ENCODE data around the gene RYR2.

Gene RYR2

DNA sequence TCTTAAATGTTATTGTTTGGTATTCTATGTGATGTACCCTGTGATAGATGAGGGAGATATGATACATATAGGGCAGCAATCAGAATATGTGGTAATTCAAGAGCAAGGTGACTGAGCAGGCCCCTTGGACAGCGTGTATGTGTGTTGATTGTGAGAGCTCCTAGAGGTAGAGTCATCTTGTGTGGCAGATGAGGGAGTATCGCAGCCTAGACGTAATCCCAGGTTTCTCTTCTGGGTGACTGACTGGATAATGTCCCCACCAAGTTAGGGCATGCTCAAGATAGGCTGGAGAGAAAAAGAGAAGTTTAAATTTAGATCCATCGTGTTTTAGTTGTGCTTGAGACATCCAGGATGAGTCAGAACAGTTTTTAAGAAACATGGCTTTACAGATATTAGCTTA lies 663.5 kb downstream of the RYR2 start:
- H3K4me3 ChIP-seq (replicated peaks; ENCODE audit: low read depth, low read length) = no peak overlapping the region
- TF ChIP-seq, protein P1, sequence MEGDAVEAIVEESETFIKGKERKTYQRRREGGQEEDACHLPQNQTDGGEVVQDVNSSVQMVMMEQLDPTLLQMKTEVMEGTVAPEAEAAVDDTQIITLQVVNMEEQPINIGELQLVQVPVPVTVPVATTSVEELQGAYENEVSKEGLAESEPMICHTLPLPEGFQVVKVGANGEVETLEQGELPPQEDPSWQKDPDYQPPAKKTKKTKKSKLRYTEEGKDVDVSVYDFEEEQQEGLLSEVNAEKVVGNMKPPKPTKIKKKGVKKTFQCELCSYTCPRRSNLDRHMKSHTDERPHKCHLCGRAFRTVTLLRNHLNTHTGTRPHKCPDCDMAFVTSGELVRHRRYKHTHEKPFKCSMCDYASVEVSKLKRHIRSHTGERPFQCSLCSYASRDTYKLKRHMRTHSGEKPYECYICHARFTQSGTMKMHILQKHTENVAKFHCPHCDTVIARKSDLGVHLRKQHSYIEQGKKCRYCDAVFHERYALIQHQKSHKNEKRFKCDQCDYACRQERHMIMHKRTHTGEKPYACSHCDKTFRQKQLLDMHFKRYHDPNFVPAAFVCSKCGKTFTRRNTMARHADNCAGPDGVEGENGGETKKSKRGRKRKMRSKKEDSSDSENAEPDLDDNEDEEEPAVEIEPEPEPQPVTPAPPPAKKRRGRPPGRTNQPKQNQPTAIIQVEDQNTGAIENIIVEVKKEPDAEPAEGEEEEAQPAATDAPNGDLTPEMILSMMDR (IDR thresholded peaks at IDR 0.05; ENCODE audit: low read length, missing control alignments) = no peak
- no peak for DNase-seq (ENCODE audit: low read depth)

DNA sequence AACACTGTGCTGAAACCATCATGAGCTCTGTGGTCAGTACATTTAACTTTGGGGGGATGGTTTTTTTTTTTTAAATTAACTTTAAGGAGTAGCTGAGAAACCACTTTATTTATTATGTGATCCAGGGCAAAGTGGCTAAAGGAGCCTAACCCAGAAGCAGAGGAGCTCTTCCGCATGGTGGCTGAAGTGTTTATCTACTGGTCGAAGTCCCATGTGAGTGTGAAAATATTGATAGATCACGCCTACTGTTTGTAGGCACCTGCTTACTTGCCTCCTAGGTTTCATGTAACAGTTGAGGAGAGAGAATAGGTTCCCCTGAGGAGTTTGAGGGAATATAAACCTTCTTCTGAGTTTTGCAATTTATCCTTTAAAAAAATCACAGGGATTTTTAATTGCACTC lies 667.4 kb downstream of the RYR2 start:
- no peak for DNase-seq (ENCODE audit: low read depth)
- TF ChIP-seq, protein P1 (IDR thresholded peaks at IDR 0.05; ENCODE audit: low read length, missing control alignments) = no peak
- H3K4me3 ChIP-seq (replicated peaks; ENCODE audit: low read depth, low read length) = no peak overlapping the region

DNA sequence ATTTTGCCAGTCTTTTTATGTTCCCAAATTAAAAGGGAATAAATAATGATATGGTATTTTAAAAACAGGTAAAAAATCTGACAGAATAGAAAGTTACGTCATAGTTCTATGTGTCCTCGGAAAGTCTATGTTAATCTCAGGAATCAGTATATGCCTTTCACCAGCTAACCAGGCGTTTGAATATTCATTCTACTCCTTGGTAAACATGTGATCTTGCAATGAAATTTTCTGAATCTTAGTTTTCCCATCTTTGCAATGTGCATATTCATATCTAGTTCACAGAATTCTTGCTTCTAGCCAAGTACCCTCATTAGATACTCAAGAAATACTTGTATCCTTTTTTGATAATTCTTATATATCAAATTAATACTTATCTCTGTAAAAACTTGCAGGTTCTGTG lies 669.3 kb downstream of the RYR2 start:
- no peak overlapping the region for H3K4me3 ChIP-seq (replicated peaks; ENCODE audit: low read depth, low read length)
- TF ChIP-seq, protein P1 (IDR thresholded peaks at IDR 0.05; ENCODE audit: low read length, missing control alignments) = no peak
- DNase-seq (ENCODE audit: low read depth) = no peak

DNA sequence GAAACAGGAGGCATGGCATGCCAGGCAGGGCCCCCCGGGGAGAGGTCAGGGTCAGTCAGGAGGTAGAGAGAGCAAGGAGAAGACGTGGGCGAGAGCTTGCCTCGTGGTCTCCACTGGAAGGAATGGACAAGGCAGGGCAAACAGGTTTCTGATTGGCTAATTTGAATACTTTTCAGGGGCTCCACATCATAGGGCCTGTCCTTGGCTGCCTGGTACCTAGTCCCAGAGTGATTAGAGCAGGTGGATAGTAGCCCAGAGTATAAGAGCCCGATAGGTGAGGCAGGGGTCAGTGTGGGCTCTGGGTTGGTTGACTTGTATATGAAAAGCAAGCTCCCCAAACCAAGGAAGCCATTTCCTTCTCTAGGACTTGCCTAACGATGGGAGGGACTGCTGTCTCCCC lies 670.1 kb downstream of the RYR2 start:
- DNase-seq (ENCODE audit: low read depth) = no peak
- no peak overlapping the region for H3K4me3 ChIP-seq (replicated peaks; ENCODE audit: low read depth, low read length)
- TF ChIP-seq, protein P1 (IDR thresholded peaks at IDR 0.05; ENCODE audit: low read length, missing control alignments) = no peak

DNA sequence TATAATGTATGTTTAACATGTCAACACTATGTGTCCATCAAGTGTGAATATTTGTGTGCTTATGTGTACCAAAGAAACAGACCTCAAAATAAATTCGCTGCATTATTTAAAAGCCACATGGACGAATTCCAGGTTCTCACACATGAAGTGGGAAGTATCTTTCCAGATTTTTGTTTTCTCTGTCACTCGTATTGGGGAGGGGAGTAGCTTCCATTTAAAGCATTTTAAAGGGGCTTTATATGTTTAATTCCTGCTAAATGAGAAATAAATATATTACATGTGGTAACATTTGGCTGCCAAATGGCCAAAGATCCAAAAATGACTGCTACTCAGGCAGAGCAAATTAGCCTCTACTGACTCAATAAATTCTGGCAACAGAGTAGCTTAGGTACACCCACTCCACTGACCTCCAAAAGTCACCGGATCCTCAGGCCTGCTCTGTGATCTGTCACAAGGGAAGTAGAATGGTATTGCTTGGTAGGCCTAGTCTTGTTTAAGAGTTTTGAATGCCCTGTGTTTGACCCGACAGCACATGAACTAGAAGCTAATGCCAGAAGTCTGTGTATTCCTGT lies 670.7 kb downstream of the RYR2 start:
- no peak overlapping the region for H3K4me3 ChIP-seq (replicated peaks; ENCODE audit: low read depth, low read length)
- TF ChIP-seq, protein P1 (IDR thresholded peaks at IDR 0.05; ENCODE audit: low read length, missing control alignments) = no peak
- DNase-seq (ENCODE audit: low read depth) = no peak

DNA sequence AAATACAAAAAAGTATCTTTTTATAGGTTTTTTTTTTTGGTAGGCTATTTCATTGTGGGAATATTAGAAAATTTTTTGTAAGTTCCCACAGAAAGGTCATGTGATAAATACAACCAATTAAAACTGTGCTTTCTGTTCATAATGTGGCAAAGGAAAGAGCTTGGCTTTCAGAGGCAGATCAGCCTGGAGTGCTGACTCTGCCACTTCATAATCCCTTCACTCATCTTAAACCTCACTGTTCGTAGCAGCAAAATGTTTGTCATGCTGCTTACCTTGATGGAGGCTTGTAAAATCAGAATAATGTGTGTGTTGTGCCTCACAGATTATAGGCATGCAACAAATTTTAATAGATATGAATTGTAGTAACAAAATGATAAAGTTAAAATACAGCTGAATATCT lies 671.9 kb downstream of the RYR2 start:
- TF ChIP-seq, protein P1 (IDR thresholded peaks at IDR 0.05; ENCODE audit: low read length, missing control alignments) = no peak
- DNase-seq (ENCODE audit: low read depth) = peak; percentile 3
- no peak overlapping the region for H3K4me3 ChIP-seq (replicated peaks; ENCODE audit: low read depth, low read length)

DNA sequence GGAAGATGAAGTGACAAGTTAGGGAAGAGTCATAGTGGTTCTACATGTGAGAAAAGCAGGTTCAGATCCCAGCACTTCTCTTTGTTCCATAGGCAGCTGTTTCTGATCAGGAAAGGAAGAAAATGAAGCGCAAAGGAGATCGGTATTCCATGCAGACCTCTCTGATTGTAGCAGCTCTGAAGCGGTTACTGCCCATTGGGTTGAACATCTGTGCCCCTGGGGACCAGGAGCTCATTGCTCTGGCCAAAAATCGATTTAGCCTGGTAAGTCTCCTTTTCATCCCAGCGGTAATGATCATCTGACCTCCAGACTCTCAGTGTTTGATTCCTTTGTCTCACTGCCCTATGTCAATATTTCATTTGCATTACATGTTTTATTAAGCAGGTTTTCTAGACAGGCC lies 675.1 kb downstream of the RYR2 start:
- no peak overlapping the region for H3K4me3 ChIP-seq (replicated peaks; ENCODE audit: low read depth, low read length)
- TF ChIP-seq, protein P1 (IDR thresholded peaks at IDR 0.05; ENCODE audit: low read length, missing control alignments) = no peak
- DNase-seq (ENCODE audit: low read depth) = no peak
